Embryonic facial prominence (tissue), 1 donor: ENCODE measurements around the gene EZR.
"Not testable (repeated sequence)": the region's sequence is repeated elsewhere in the genome, so short reads cannot be mapped to it uniquely, and the experiment has no call there.

Experiments
- DNase-seq: peaks from one replicate; pipeline ENCODE4 v3.0.0-alpha.2; 2016; ENCODE audit errors: extremely low spot score

EZR gene

DNA sequence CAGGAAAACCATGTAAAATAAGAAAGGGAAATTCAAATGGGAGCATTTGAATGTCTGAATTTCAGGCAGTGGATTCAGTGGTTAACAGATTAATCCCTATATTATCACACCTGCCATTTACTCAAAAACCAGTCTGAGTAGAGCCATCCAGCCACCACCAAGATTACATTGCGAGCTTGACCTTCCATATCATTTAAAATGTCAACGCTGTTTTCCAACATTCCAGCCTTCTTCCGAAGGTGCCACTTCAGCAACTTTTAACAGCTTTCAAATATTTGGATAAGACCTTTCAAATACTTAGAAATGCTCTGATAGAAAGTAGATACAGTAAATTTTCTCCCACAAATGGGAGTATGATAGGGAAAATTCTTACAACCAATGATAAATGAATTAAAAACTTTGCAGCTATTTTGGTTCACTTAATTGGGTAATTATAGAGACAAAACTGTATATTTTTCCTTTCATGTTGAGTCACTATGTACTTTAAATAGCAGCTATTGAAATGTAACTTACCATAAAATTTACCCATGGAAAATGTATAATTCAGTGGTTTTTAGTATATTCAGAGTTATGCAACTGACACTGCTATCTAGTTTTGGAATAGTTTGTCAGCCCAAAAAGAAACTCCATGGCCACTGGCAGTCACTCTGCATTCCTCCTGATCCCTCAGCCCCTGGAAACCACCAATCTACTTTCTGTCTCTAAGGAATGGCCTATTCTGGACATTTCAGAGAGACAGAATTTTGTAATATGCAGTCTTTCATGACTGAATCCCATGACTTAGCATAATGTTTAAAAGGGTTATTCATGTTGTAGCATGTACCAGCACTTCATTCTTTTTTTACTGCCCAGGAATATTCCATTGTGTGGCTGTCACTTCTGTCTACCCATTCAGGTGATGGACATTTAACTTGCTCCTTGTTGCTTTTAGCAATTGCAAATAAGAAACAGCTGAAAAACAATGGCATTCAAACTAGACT lies 21.5 kb downstream of the EZR start:
- DNase-seq: no peak

DNA sequence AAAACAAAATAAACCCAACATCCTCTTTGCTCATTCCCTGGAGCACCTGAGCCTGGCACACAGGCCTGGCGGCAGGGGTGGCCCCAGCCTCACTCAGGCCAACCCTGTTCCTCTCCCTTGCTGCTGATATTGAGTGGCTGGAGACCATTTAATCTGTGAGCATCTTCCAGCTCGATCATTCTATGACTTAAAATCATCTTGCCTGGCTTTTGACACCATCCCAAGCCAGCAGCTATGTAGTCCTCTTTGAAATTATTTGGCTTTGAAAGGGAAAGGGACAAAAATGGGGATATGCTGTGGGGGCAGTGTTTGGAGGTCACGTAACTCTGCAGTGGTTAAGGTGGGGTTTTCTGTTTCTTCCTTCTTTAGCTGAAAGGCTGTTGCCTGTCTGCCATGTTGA lies 22.8 kb downstream of the EZR start:
- DNase-seq: no peak

DNA sequence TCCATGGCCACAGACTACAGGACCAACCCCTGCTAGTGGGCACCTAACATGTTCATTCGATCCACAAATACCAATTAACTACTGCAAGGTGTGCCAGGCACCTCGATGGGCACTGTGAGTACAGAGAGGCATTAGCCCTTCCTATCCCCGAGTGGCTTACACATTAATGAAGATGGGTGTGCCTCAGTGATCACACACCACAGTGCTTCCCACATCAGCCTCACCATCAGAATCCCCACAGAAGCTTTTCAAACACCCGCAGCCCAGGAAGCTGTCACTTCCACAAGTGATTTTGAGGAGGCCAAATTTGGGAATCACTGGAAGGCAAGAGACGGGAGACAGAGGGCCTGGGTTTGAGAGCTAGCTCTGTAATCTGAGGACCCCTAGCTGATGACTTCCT lies 23.7 kb downstream of the EZR start:
- DNase-seq: no peak

DNA sequence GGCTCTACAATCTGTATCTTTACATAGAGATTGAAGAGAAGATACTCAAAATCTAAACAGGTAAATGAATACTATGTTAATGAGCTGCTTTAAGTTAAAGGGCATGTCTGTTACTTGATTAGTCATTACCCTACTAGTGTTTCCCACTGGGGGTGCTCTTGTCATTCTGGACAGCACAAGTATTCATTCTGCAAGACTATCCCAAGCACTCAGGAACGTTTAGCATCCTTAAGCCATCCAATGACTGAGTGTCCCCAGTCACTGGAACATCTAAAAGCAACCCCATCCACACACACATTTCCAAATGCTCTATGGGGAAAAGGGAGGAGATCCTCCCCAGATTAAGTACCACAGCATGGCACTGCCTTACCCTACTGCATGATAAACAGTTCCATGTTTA lies 25.7 kb downstream of the EZR start:
- DNase-seq: no peak

DNA sequence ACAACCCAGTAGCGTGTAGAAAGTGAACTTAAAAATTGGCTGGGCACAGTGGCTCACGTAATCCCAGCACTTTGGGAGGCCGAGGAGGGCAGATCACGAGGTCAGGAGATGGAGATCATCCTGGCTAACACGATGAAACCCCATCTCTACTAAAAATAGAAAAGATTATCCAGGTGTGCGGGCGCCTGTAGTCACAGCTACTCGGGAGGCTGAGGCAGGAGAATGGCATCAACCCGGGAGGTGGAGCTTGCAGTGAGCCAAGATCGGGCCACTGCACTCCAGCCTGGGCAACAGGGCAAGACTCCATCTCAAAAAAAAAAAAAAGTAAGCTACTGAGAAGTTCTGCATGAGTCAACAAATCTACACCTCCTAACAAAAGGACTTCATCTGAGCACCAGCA lies 26.7 kb downstream of the EZR start:
- not testable (repeated sequence) for DNase-seq

DNA sequence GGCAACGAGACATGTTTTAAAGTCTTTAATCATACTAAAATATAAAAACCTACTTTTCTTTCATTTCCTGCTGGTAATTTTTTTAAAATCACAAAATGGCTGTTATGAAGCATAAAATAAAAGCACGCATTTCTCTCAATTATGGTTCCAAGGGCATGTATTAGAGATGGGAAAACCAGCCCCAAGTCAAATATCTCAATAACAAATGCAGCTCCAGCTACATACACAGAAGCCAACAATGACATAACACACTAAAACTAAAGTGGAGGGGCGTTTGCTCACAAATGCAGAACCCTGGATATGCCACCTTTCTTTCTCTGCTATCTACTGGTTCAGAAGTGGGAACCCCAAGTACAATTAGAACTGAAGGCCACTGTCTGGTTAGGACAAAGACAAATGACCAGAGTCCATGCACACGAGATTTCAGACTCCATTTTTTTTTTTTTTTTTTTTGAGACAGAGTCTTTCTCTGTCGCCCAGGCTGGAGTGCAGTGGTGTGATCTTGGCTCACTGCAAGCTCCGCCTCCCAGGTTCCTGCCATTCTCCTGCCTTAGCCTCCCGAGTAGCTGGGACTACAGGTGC lies 27.8 kb downstream of the EZR start:
- DNase-seq: no peak

DNA sequence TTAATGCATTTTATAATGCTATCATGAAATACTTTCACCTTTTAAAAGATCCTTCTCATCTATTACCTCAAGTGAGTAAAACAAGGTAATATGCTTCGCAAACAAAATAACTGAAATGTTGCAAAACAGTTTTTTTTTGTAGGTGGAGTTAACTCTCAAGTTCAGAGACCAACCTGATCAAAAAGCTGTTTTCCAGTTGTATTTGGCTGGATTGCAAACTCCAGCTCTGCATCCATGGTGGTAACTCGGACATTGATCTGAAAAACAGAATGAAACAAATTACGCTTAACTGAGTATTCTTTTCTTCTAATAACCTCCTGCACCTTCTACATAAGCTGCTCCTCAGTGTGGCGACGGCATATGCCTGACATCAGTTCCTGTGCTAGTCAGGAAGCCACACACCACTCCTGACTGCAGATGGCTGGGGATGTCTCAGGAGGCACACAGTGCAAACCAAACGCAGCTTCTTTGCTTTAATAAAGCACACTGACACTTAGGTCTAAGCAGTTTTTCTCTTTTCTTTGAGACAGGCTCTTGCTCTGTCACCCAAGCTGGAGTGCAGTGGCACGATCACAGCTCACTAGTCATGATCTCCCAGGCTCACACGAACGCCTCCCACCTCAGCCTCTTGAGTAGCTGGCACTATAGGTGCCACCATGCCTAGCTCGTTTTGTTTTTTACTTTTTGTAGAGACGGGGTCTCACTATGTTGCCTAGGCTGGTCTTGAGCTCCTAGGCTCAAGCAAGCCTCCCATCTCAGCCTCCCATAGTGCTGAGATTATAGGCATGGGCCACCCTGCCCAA lies 29.9 kb downstream of the EZR start:
- no peak for DNase-seq

DNA sequence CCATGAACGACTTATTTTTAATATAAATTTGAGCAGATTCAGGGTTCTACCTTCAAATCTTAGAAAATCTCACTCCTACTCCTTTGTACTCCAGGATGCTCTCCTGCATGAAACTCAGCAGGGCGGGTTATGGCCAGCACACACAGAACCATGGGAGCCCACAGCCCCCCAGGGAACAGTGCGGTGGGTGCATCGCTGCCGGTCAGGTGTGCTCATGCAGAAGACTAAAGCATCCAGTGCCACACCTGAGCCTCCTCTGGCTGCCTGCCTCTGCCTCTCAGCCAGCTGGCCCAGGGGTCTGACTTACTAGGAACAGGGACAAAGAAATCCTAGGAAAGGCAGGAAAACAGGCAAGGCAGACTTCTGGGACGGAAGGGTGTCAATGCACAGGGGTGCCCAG lies 31.8 kb downstream of the EZR start:
- no peak for DNase-seq

DNA sequence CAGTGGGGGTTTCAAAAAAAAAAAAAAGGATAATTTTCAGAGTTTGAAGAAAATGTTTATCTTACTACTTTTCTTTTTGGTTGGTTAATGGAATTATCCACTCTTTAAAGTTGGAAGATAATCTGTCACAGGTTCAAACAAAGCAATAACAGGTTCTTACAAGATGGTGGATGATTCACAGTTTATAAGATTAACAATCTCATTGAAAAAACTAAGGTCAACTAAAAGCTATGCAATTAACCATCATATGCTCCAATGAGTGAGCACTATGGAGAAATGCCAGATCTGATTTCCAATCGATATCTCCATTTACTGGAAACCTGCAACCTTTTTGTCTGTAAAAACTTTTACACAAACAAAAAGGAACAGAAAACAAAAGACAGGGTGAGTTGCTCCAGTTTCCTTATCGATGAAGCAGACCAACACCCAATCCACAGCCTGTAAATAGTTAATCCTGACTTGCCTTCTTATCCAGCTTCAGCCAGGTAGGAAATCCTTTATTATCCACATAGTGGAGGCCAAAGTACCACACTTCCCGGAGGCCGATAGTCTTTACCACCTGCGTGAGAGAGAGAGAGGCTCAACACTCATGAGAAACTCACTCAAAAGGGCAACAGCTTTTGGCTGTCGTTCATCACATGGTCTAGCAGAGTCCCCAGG lies 32.4 kb downstream of the EZR start:
- DNase-seq: no peak

DNA sequence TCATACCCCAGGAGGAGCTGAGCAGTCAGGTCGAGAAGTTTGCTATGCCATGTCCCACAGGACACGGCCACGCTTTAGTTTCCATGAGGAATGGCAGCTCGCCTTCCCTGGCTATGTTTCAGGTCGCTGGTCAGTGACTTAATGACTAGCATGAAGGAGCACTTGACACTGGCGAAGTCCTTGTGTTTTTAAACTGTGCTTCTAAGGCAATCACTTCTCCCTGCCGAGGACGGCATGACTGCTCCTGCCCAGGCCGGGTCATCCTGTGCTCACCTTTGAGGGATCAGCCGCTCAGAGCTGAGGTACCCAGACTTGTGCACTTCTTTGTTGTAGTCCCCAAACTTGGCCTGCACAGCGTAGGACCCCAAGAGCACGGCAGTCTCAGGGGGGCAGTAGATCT lies 34.1 kb downstream of the EZR start:
- DNase-seq: no peak

DNA sequence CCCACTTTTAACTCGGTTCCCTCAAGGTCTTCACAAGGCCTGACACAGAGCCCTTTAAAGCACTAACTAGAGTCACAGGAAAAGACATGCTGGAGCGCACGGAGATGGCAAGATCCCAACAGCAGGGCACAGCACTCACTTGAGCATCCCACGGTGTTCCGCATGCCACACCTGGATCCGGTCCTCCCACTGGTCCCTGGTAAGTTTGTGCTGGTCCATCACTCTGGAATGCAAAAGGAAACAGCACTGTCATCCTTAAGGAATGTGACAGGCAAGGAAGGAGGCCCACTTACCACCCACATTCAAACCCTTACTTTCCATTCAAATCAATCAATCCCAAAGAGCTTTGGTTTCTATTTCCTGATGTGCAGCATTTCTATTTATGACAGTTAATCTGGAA lies 34.7 kb downstream of the EZR start:
- DNase-seq: no peak

DNA sequence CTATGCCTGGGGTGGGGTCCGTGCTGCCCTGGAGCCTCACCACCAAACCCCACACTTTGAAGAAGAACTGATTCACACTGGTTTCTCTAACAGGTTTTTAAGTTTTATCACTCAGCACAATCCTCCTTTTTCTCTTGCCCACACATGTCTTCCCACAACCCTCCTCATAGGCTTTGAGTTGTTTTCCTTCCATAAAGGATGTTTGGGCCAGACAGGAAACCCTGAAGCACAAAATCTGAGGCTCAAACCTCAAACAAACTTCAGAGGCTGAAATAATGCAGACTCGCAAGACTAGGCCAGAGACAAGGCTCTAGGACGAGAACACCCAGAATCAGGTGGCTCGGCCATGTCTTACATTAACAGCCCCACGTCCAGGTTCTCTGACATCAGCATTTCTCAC lies 35.3 kb downstream of the EZR start:
- DNase-seq: no peak

DNA sequence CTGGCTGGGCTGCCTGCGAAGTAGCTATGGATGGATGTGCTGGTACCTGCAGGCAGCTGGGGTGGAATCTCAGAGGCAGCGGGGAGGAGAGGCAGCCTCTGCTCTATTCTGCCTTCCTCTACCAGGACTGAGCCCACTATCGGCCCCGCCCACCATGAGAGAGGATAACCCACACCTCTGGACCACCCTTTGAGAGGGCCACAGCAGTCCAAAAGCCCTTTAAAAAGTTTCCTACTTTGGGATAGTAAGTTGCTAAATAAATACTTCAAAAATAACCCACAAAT lies 36.1 kb downstream of the EZR start:
- DNase-seq: no peak

DNA sequence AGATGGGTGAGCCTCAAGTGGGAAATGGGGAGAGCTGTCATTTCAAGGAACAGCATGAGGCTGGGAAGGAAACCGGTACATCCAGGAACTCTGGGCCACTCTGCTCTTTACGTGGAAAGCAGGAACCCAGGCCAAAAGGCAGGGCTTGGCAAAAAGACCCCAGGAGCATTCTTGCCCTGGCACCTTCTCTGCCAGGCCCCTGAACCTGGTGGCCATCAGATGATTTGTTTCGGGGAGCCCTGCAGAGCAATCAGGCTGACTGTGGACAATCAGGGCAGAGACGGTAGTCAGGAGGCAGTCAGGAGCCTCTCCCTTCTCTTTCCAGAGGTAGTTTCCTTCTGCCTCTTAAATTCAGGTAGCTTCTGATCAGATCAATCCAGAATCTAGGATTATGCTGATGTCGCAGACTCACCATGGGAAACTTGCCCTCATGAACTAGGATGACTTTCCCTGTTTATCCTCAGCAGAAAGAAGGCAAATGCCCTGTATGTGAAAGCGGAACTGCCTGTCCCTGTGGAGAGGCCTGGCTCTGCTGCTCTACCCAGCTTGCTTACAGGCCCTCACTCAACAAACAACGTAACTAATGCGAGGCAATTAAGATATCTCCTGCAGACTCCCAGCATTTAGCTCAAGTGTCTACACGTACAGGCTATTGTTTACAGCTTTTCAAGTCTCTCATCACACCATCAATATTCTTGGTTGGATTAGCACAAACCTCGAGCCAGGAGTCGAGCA lies 36.6 kb downstream of the EZR start:
- DNase-seq: no peak

DNA sequence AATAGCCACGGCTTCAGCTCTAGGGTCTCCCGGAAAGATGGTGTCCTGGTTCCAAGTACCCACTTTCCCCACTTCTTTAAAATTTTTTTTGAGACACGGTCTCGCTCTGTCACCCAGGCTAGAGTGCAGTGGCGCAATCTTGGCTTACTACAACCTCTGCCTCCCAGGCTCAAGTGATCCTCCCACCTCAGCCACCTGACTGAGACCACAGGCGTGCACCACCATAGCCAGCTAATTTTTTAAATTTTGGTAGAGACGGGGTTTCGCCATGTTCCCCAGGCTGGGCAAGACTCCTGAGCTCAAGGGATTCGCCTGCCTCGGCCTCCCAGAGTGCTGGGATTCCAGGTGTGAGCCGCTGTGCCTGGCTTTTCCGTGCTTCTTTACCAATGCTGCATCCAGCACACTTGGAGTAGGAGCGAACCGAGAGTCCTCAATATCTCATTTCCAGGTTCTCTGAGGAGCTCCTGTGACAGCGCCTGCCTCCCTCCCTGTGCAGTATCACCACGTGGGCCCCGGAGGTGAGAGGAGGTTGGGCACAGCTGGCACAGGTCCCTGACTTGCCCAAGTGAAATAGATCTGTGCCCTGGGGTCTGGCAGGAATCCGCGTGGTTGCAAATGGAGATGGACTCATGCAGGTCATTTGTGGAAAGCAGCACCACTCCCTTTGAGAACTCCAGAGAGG lies 37.3 kb downstream of the EZR start:
- DNase-seq: no peak

DNA sequence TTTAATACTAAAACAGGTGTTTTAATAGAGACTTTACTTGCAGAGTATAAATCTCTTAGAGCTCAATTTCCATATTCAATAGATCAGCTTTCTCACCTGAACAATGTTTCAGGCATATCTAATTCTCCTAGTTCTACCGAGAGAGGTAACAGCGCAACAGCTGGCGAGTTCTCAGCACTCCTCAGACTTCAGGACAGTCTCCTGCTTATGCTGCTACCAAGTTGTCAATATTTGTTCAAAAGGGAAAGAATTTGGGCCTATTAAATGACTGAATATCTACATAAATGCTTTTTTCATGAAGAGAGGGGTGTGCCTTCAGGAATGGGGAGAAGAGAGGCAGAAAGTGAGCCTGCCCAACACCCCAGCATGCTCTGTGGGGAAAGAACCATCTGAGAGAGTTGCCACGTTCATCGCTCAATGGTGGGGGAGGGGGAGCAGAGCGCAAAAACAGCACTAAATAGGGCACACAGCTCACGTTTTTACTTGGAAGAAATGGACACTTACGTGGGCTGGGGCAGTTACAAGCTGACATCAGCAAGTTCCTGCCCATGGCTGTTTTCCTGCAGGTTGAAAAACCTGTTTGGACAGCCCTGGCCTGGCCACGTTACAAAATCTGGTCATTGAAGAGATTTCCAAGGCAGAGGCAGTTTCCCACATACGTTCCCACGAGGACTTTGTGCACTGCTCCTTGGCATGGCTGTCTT lies 38.0 kb downstream of the EZR start:
- DNase-seq: no peak

DNA sequence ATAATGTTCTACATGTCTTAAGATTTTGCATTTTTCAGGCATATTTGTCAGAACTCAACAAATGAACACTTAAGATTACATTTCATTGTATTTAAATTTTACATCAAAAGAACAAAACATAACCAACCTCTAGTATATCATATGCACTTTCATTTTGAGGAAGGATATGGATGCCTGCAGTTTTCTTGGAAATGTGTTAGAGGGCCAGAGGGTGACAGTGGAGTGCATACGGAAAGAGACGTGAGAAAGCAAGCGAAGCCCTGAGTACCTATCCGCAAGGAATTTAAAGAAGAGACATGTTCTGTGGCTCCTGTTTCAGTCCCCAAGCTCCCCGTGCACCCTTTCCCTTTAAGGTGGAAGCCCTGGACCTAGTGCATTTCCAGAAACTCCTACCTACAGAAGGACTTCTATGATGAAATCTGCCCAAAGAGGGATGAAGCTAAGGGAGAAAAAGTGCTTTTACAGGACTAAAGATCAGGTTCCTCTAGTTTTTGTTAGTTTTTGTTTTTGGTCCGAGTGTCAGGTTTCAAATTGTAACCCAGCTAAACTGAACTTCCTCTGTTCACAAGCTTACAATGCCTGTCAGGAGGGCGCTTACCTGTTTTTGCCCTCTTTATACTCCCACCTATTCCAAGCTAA lies 38.8 kb downstream of the EZR start:
- no peak for DNase-seq

DNA sequence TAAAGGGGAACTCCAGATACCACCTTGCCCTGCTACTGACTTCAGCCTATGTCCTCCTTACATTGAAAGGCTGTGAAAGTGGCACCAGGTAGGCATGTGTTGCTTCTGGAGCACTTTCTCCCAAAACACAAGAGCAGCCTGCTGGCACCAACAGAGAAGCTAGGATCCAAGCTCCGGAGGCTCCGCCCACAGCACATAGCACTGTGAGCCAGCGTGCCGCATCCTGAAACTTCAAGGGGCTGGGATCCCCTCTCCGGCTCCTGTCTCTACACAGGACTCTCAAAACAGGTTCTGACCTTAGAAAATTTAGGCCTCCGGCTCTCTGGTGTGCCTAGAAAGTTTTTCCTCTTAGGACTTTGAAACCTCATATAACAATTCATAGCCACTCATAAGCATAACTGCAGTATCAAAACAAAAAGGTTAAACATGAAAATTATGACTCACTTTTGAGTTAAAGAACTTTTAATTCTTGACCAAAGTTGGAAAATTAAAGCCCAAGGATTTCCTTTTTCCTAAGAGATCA lies 41.1 kb downstream of the EZR start:
- no peak for DNase-seq

DNA sequence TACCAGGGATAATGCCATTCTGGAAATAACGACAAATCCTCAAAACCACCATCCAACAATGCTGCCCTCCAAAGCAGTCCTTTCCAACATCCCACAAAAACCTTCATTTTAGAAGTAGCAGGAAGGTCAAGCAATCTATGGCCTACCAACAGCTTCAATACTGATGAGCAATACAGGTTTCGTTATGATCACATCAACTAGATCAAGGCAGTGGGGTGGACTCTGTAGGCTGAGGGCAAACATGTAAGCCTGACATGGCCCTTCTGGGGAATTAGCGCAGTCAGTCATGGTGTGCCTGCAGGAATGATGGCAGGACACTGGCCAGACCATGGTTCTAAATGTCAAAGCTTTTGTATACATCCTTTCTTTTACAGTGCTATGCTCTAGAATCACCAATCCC lies 41.7 kb downstream of the EZR start:
- DNase-seq: no peak

DNA sequence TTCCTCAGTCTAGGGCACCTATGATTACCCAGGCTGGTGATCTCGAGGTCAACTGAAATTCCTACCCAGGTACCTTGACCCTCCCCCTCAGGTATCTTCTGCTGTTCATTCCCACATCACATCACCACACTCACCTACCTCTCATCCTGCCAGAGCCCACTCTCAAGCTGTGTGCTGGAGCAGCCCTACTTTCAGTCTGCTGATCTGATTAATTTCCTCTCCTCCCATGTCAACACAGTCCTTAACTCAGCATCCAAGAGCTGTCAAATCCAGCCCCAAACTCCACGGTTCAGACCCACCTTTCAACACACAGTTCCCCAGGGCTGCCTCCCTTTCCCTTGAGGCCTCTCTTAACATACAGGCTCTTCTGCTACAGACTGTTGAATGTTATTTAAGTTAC lies 42.4 kb downstream of the EZR start:
- DNase-seq: no peak
